Type B pancreatic cell (in vitro differentiated cells): ENCODE data around the gene PRPF40A. TPM values are rescaled to one million over a fixed set of nuclear protein-coding genes. Genes with fewer than 3 reads are reported as not detected.

Experiments used
- DNase-seq: peaks from one replicate; pipeline ENCODE4 v3.0.0; 2021; ENCODE audit warnings: mixed read lengths; ENCODE audit not compliant: unreplicated experiment; ENCODE audit errors: extremely low spot score
- H3K27ac Mint-ChIP-seq: 2 replicates; pipeline ENCODE4 v1.8.0; 2021; ENCODE audit warnings: mild to moderate bottlenecking, mixed read lengths
- H3K27me3 Mint-ChIP-seq: 2 replicates; pipeline ENCODE4 v1.8.0; 2021; ENCODE audit warnings: mixed read lengths
- H3K36me3 Mint-ChIP-seq: 2 replicates; pipeline ENCODE4 v1.8.0; 2021; ENCODE audit warnings: mixed read lengths
- H3K4me1 Mint-ChIP-seq: one replicate; pipeline ENCODE4 v1.8.0; 2021; ENCODE audit warnings: mixed read lengths; ENCODE audit not compliant: unreplicated experiment
- H3K4me3 Mint-ChIP-seq: 2 replicates; pipeline ENCODE4 v1.8.0; 2021; ENCODE audit warnings: mild to moderate bottlenecking, mixed read lengths
- H3K9me3 Mint-ChIP-seq: 2 replicates; pipeline ENCODE4 v1.8.0; 2021; ENCODE audit warnings: mixed read lengths
- total RNA-seq: library from RNA; stranded (reverse); gene quantifications from 2 replicates; pipeline ENCODE4 v1.2.1, GENCODE V29; 2021; ENCODE audit warnings: low replicate concordance
- TF ChIP-seq, protein P1 (sequence below): fragments of 200-600 bp; sonication (generic); conservative IDR thresholded peaks from 2 replicates; pipeline ENCODE4 v1.5.0; 2021; ENCODE audit warnings: antibody characterized with exemption, mild to moderate bottlenecking

The PRPF40A gene
- total RNA-seq, 1 donor from 2014 or later = 119 TPM

DNA sequence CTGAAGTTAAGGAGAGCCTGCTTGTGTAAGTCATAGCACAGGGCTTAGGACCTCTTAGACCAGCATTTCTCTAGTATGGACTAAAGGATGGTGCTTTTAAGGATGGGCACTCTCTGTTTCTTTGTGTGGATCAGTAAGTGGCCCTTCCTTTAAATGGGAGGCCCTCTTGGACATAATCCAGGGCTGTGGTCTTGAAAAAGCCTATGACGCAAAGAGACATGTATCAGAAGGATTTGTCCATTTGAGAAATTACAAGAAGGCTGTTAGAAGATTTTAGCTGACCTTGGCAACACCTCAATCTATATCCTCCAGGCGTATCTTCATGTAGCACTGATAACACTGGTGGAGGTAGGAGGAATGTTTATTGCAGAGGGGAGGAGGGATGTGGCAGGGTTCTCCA is 79.2 kb downstream of the PRPF40A start:
- DNase-seq = no peak
- no peak overlapping the region for H3K27ac Mint-ChIP-seq
- H3K27me3 Mint-ChIP-seq = no peaks in the 10 kb centered on the region
- no peaks in the 10 kb centered on the region for H3K9me3 Mint-ChIP-seq
- no peak overlapping the region for H3K4me3 Mint-ChIP-seq
- no peaks in the 10 kb centered on the region for H3K4me1 Mint-ChIP-seq
- H3K36me3 Mint-ChIP-seq = peaks cover 22% of the 10 kb centered on the region
- TF ChIP-seq, protein P1, sequence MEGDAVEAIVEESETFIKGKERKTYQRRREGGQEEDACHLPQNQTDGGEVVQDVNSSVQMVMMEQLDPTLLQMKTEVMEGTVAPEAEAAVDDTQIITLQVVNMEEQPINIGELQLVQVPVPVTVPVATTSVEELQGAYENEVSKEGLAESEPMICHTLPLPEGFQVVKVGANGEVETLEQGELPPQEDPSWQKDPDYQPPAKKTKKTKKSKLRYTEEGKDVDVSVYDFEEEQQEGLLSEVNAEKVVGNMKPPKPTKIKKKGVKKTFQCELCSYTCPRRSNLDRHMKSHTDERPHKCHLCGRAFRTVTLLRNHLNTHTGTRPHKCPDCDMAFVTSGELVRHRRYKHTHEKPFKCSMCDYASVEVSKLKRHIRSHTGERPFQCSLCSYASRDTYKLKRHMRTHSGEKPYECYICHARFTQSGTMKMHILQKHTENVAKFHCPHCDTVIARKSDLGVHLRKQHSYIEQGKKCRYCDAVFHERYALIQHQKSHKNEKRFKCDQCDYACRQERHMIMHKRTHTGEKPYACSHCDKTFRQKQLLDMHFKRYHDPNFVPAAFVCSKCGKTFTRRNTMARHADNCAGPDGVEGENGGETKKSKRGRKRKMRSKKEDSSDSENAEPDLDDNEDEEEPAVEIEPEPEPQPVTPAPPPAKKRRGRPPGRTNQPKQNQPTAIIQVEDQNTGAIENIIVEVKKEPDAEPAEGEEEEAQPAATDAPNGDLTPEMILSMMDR = no peak

DNA sequence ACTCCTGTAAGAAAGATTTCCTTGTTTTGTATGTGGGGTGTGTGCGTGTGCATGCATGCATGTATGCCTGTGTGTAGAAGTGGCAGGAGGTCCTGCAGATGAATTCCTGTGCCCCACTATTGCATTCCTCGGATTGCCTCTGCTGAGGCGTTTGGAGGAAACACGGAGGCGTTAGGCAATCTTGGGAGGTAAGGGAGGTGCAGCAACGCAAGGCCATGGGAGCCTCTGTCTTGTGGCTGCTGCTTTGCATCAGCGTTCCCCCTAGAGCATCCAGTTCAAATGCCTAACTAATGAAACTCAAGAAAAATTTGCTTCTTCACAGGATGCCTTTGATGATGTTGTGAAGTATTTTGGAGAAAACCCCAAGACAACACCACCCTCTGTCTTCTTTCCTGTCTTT is 80.0 kb downstream of the PRPF40A start:
- Mint-ChIP-seq H3K4me3 (no peak overlapping the region), H3K27ac (no peak overlapping the region), H3K36me3 (peaks cover 20% of the 10 kb centered on the region), H3K9me3 (no peaks in the 10 kb centered on the region), H3K27me3 (no peaks in the 10 kb centered on the region), H3K4me1 (no peaks in the 10 kb centered on the region)
- TF ChIP-seq, protein P1 = no peak
- DNase-seq = no peak

DNA sequence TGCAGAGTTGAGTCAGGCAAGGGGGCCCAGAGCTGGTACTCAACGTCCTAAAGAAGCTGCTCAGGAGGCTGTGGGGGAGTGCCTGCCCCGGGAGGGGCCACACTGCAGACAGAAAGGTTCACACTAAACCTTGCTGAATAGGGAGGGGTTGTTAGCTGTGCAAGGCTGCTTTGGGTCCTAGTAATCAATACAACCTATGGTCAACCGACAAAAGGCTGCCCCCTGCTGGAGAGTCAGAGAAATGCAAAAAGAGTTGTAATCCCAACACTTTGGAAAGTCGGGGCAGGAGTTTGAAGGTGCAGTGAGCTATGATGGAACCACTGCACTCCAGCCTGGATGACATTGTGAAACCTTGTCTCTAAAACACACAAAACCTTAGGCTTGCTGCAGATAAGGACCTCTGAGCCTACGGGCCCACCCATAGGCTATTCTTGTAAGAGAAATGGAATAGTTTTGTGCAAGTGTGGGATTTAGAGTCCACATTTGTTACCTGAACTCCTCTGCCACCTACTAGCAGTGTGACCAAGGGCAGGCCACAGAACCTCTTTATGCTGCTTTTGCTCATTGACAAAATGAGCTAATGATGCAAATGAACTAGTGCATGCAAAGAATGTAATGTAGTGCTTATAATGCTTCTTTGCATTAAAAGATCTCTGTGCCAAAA is 81.5 kb downstream of the PRPF40A start:
- no peak overlapping the region for H3K27ac Mint-ChIP-seq
- DNase-seq = peak; percentile 75
- no peaks in the 10 kb centered on the region for H3K27me3 Mint-ChIP-seq
- H3K4me1 Mint-ChIP-seq = no peaks in the 10 kb centered on the region
- no peak overlapping the region for H3K4me3 Mint-ChIP-seq
- TF ChIP-seq, protein P1 = peak; percentile 94
- H3K9me3 Mint-ChIP-seq = no peaks in the 10 kb centered on the region
- H3K36me3 Mint-ChIP-seq = peaks cover 14% of the 10 kb centered on the region

DNA sequence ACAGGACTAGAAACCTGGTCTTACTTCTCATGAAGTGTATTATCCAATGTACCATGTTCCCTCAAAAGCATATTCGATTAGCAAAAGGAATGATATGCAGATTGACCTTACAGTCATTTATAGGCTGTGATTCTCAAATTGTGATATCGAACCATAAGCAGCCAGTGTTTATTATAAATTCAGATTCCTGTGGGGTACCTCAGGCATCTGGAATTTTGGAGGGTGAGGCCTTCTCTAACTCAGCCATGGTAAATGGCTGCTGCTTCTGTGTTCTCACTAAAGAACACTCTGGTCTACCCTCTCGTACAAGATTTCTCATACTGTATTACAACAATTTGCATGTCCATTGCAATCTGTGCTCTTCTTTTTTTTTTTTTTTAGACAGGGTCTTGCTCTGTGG is 84.5 kb downstream of the PRPF40A start:
- Mint-ChIP-seq H3K9me3 (no peaks in the 10 kb centered on the region), H3K27ac (no peak overlapping the region), H3K36me3 (peaks cover 10% of the 10 kb centered on the region), H3K4me1 (no peaks in the 10 kb centered on the region), H3K4me3 (no peak overlapping the region), H3K27me3 (no peaks in the 10 kb centered on the region)
- TF ChIP-seq, protein P1 = no peak
- DNase-seq = no peak

DNA sequence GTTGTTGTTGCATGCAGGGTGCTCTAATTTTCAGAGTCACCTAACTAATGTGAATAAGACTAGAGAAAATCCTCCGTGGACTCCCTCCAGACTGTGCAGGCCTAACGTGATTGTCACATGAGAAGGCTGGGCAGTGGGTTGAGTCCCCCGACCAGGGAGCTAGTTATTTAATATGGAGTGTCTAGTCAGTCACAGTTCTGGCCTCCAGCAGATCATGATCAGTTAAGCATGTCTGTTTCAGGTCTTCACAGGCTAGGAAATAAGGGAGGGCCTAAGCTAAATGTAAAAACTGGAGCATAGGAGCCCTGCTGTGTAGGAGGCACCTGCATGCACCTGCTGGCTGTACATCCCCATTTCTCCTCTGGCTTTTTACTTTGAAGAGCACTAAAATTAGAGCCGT is 86.8 kb downstream of the PRPF40A start:
- no peak overlapping the region for H3K27ac Mint-ChIP-seq
- no peaks in the 10 kb centered on the region for H3K27me3 Mint-ChIP-seq
- H3K4me1 Mint-ChIP-seq = no peaks in the 10 kb centered on the region
- H3K4me3 Mint-ChIP-seq = no peak overlapping the region
- TF ChIP-seq, protein P1 = no peak
- no peaks in the 10 kb centered on the region for H3K9me3 Mint-ChIP-seq
- DNase-seq = no peak
- peaks cover 10% of the 10 kb centered on the region for H3K36me3 Mint-ChIP-seq
